Loucy (cell line): ENCODE results near the gene PKP4.

Experiments used
- H2AFZ ChIP-seq: fragments of 200-600 bp; sonication (generic); 2 replicates; pipeline ENCODE4 v1.6.0; 2016; ENCODE audit warnings: antibody characterized with exemption, mild to moderate bottlenecking, low read length, moderate library complexity
- H3F3A ChIP-seq: fragments of 200-600 bp; 2 replicates; pipeline ENCODE4 v1.6.0; 2016; ENCODE audit warnings: antibody characterized with exemption, low read depth, mild to moderate bottlenecking
- H3K27me3 ChIP-seq: fragments of 200-600 bp; sonication (generic); 2 replicates; pipeline ENCODE4 v1.6.1; 2014; ENCODE audit warnings: low read length, mild to moderate bottlenecking; ENCODE audit not compliant: insufficient read depth, poor library complexity, severe bottlenecking
- H3K36me3 ChIP-seq: fragments of 200-600 bp; sonication (generic); 2 replicates; pipeline ENCODE4 v1.6.1; 2016; ENCODE audit warnings: low read length; ENCODE audit not compliant: insufficient read depth
- H3K4me1 ChIP-seq: fragments of 200-600 bp; sonication (generic); 2 replicates; pipeline ENCODE4 v1.5.1; 2014; ENCODE audit warnings: low read length, mild to moderate bottlenecking; ENCODE audit not compliant: insufficient read depth, poor library complexity, severe bottlenecking
- H3K4me2 ChIP-seq: fragments of 200-600 bp; sonication (generic); 2 replicates; pipeline ENCODE4 v1.6.0; 2014; ENCODE audit warnings: antibody characterized with exemption, low read length, low read depth, mild to moderate bottlenecking; ENCODE audit not compliant: poor library complexity, severe bottlenecking
- H3K4me3 ChIP-seq: fragments of 200-600 bp; sonication (generic); 2 replicates; pipeline ENCODE4 v1.5.1; 2014; ENCODE audit warnings: low read length, mild to moderate bottlenecking, mixed read lengths; ENCODE audit not compliant: poor library complexity, severe bottlenecking
- H3K79me2 ChIP-seq: fragments of 200-600 bp; sonication (generic); 2 replicates; pipeline ENCODE4 v1.6.1; 2014; ENCODE audit warnings: low read length; ENCODE audit not compliant: insufficient read depth
- H3K9ac ChIP-seq: fragments of 200-600 bp; sonication (generic); 2 replicates; pipeline ENCODE4 v1.6.0; 2014; ENCODE audit warnings: mild to moderate bottlenecking, low read depth, low read length, moderate library complexity; ENCODE audit not compliant: poor library complexity, severe bottlenecking
- H3K9me2 ChIP-seq: fragments of 200-600 bp; sonication (generic); replicated peaks from 2 replicates; pipeline ENCODE4 v1.6.1; 2016; ENCODE audit warnings: low read depth, low read length, mixed read lengths
- H3K9me3 ChIP-seq: fragments of 200-600 bp; sonication (generic); 2 replicates; pipeline ENCODE4 v1.6.1; 2014; ENCODE audit warnings: mild to moderate bottlenecking, antibody characterized with exemption, low read length, low read depth; ENCODE audit not compliant: insufficient read depth
- H4K20me1 ChIP-seq: fragments of 200-600 bp; sonication (generic); 2 replicates; pipeline ENCODE4 v1.6.0; 2014; ENCODE audit warnings: antibody characterized with exemption, low read length, mild to moderate bottlenecking; ENCODE audit not compliant: insufficient read depth, poor library complexity, severe bottlenecking
- CTCF ChIP-seq: fragments of 200-600 bp; sonication (generic); conservative IDR thresholded peaks from 2 replicates; pipeline ENCODE4 v1.5.1; 2014; ENCODE audit warnings: mild to moderate bottlenecking, antibody characterized with exemption, low read length
- EZH2phosphoT487 ChIP-seq: fragments of 200-600 bp; IDR thresholded peaks from 2 replicates; pipeline ENCODE4 v1.6.1; 2018; ENCODE audit warnings: antibody characterized with exemption, mild to moderate bottlenecking, moderate library complexity, borderline replicate concordance

PKP4 gene

GRCh38 chr2:158570869-158571268 is 114.1 kb downstream of the PKP4 start:
- peaks cover 67% of the 10 kb centered on the region for H3K27me3 ChIP-seq
- no peak for TF ChIP-seq CTCF
- TF ChIP-seq EZH2phosphoT487: no peak
- H4K20me1 ChIP-seq: peaks cover 36% of the 10 kb centered on the region
- no peaks in the 10 kb centered on the region for H3F3A ChIP-seq
- no peaks in the 10 kb centered on the region for H3K4me1 ChIP-seq
- H3K4me2 ChIP-seq: no peak overlapping the region
- no peak overlapping the region for H2AFZ ChIP-seq
- no peak overlapping the region for H3K9ac ChIP-seq
- H3K9me2 ChIP-seq: no peaks in the 10 kb centered on the region
- H3K9me3 ChIP-seq: peaks cover 11% of the 10 kb centered on the region; the same call in 1 of the 2 replicates
- H3K36me3 ChIP-seq: no peaks in the 10 kb centered on the region
- no peak overlapping the region for H3K4me3 ChIP-seq
- H3K79me2 ChIP-seq: no peaks in the 10 kb centered on the region

GRCh38 chr2:158573739-158574138 is 117.0 kb downstream of the PKP4 start:
- Histone ChIP-seq H3K27me3 (peaks cover 47% of the 10 kb centered on the region), H3K9me3 (peaks cover 11% of the 10 kb centered on the region; the same call in 1 of the 2 replicates), H3F3A (no peaks in the 10 kb centered on the region), H3K4me2 (no peak overlapping the region), H3K4me1 (no peaks in the 10 kb centered on the region), H3K79me2 (no peaks in the 10 kb centered on the region), H4K20me1 (peaks cover 17% of the 10 kb centered on the region), H2AFZ (no peak overlapping the region), H3K4me3 (no peak overlapping the region), H3K36me3 (no peaks in the 10 kb centered on the region), H3K9me2 (no peaks in the 10 kb centered on the region), H3K9ac (no peak overlapping the region)
- TF ChIP-seq CTCF (0 out of 2 replicates have a peak, but pooled peaks have one; percentile 13), EZH2phosphoT487 (no peak)

- Histone ChIP-seq H4K20me1 (peaks cover 5% of the 10 kb centered on the region), H3F3A (no peaks in the 10 kb centered on the region), H3K4me1 (no peaks in the 10 kb centered on the region), H3K4me3 (no peak overlapping the region), H3K9ac (no peak overlapping the region), H3K36me3 (no peaks in the 10 kb centered on the region), H3K9me2 (no peaks in the 10 kb centered on the region), H3K27me3 (peaks cover 33% of the 10 kb centered on the region), H3K4me2 (no peak overlapping the region), H3K9me3 (peaks cover 11% of the 10 kb centered on the region; the same call in 1 of the 2 replicates), H3K79me2 (no peaks in the 10 kb centered on the region), H2AFZ (no peak overlapping the region)
- no peak for TF ChIP-seq EZH2phosphoT487
- no peak for TF ChIP-seq CTCF
Observed at GRCh38 chr2:158575051-158575635, 118.4 kb downstream of the PKP4 start.
